ENCODE data around the gene PDXP. TPM values are rescaled to one million over a fixed set of nuclear protein-coding genes. Genes with fewer than 3 reads are reported as not detected.

The PDXP gene
- total and polyA plus RNA-seq, 7 donors, result 9.0 to 37.9 (median 12.9) TPM

- peaks cover 27% of the 10 kb centered on the region for H3K4me1 ChIP-seq
- intact Hi-C loops (cut with DNase I), result no loop called here
- DNase-seq, result peak; percentile 98
- no peak for TF ChIP-seq CTCF (IDR thresholded peaks at IDR 0.05)
- no peaks in the 10 kb centered on the region for H3K9me3 ChIP-seq
- H3K27ac ChIP-seq, result peak within 1 kb of the TSS; percentile 96
- H3K27me3 ChIP-seq (ENCODE audit: insufficient read depth in 3 of 3, low read length in 2 of 3), result no peaks in the 10 kb centered on the region
- peak within 1 kb of the TSS; percentile 79 for H3K4me3 ChIP-seq
- 1 to 2% (median 2%) methylated on average over 34 of the region's 34 CpGs for WGBS, 3 donors
- H3K36me3 ChIP-seq (ENCODE audit: insufficient read depth in 1 of 2, low read depth in 1 of 2), result peaks cover 0 to 28% of the 10 kb centered on the region in 2 donors
- peak; percentile 76 to 84 (median 80) for ATAC-seq
Observed at GRCh38 chr22:37674951-37675929, 16.7 kb downstream of the PDXP start, which contains the start of gene LGALS1. LGALS1 (plus strand) TSS chr22:37675636; CDS start chr22:37675703, 67 bp downstream.

- intact Hi-C loops (cut with DNase I), result no loop called here
- Histone ChIP-seq H3K4me1 (peaks cover 28% of the 10 kb centered on the region), H3K4me3 (peak overlapping the region; percentile 79), H3K9me3 (no peaks in the 10 kb centered on the region), H3K36me3 (ENCODE audit: insufficient read depth in 1 of 2, low read depth in 1 of 2) (peaks cover 0 to 32% of the 10 kb centered on the region in 2 donors), H3K27ac (peak overlapping the region; percentile 96), H3K27me3 (ENCODE audit: insufficient read depth in 3 of 3, low read length in 2 of 3) (no peaks in the 10 kb centered on the region)
- TF ChIP-seq CTCF (IDR thresholded peaks at IDR 0.05), result no peak
- ATAC-seq (peak; percentile 62 to 71 (median 70)), DNase-seq (peak; percentile 77 to 88)
- 0 to 2% (median 1%) methylated on average over 16 to 17 of the region's 17 CpGs for WGBS, 3 donors
Observed at GRCh38 chr22:37675930-37676735, 17.6 kb downstream of the PDXP start.

- Histone ChIP-seq H3K27ac (peak overlapping the region; percentile 96), H3K27me3 (ENCODE audit: insufficient read depth in 3 of 3, low read length in 2 of 3) (no peaks in the 10 kb centered on the region), H3K4me3 (peak overlapping the region; percentile 79), H3K36me3 (ENCODE audit: insufficient read depth in 1 of 2, low read depth in 1 of 2) (peaks cover 0 to 32% of the 10 kb centered on the region in 2 donors), H3K9me3 (no peaks in the 10 kb centered on the region), H3K4me1 (peaks cover 31% of the 10 kb centered on the region)
- TF ChIP-seq CTCF (IDR thresholded peaks at IDR 0.05), result no peak
- 0 to 2% (median 1%) methylated on average over 37 to 42 of the region's 42 CpGs for WGBS, 3 donors
- peak; percentile 92 to 93 for DNase-seq
- intact Hi-C loops (cut with DNase I), result no loop called here
- peak; percentile 63 to 68 (median 66) for ATAC-seq
Observed at GRCh38 chr22:37676736-37677492, 18.4 kb downstream of the PDXP start.

- no peak for ATAC-seq
- DNase-seq, result no peak
- intact Hi-C loops (cut with DNase I), result no loop called here
- WGBS, 3 donors, result 54 to 65% (median 55%) methylated on average over 15 of the region's 15 CpGs
- peak overlapping the region; percentile 96 for H3K27ac ChIP-seq
- TF ChIP-seq CTCF (IDR thresholded peaks at IDR 0.05), result no peak
- no peaks in the 10 kb centered on the region for H3K9me3 ChIP-seq
- peaks cover 31% of the 10 kb centered on the region for H3K4me1 ChIP-seq
- H3K4me3 ChIP-seq, result peak overlapping the region; percentile 79
- peaks cover 0 to 32% of the 10 kb centered on the region in 2 donors for H3K36me3 ChIP-seq (ENCODE audit: insufficient read depth in 1 of 2, low read depth in 1 of 2)
- H3K27me3 ChIP-seq (ENCODE audit: insufficient read depth in 3 of 3, low read length in 2 of 3), result no peaks in the 10 kb centered on the region
Observed at GRCh38 chr22:37677493-37677974, 19.0 kb downstream of the PDXP start.
